ENCODE data around the gene SDC3. TPM values are rescaled to one million over a fixed set of nuclear protein-coding genes. Genes with fewer than 3 reads are reported as not detected.
"Not testable (repeated sequence)": the region's sequence is repeated elsewhere in the genome, so short reads cannot be mapped to it uniquely, and the experiment has no call there.

SDC3 gene
- total RNA-seq, 2 experiments from 2014 or later = 0.23 to 0.31 TPM

GRCh38 chr1:30868057-30868456, 40.5 kb downstream of the SDC3 start:
- POLR2A ChIA-PET = not testable (repeated sequence)
- CTCF ChIA-PET = interaction anchor here (1.1 to 2.7 kb wide), 2 partner anchors 43 to 67 kb away, joined by 3 to 9 read pairs; no protein-coding TSS in a partner anchor

- POLR2A ChIA-PET = no interaction called here
- CTCF ChIA-PET = interaction anchor here (2.7 kb wide), 1 partner anchor 67 kb away, joined by 9 read pairs; no protein-coding TSS in a partner anchor
Observed at GRCh38 chr1:30867537-30867936, 41.0 kb downstream of the SDC3 start.

- CTCF ChIA-PET = interaction anchor here (2.7 kb wide), 1 partner anchor 66 kb away, joined by 9 read pairs; no protein-coding TSS in a partner anchor
- POLR2A ChIA-PET = no interaction called here
Observed at GRCh38 chr1:30866594-30866993, 42.0 kb downstream of the SDC3 start.

- POLR2A ChIA-PET = no interaction called here
- CTCF ChIA-PET = no interaction called here
Observed at GRCh38 chr1:30864681-30865080, 43.9 kb downstream of the SDC3 start.

GRCh38 chr1:30863858-30864604, 44.5 kb downstream of the SDC3 start:
- CTCF ChIA-PET = no interaction called here
- POLR2A ChIA-PET = no interaction called here

GRCh38 chr1:30860320-30860652, 48.3 kb downstream of the SDC3 start:
- POLR2A ChIA-PET = no interaction called here
- CTCF ChIA-PET = interaction anchor here (1.8 kb wide), 1 partner anchor 78 kb away, joined by 5 read pairs; no protein-coding TSS in a partner anchor

GRCh38 chr1:30857964-30858363, 50.6 kb downstream of the SDC3 start:
- ChIA-PET POLR2A (no interaction called here), CTCF (no interaction called here)

- ChIA-PET CTCF (no interaction called here), POLR2A (no interaction called here)
Observed at GRCh38 chr1:30857062-30857461, 51.5 kb downstream of the SDC3 start.

GRCh38 chr1:30856260-30856790, 52.2 kb downstream of the SDC3 start:
- ChIA-PET POLR2A (interaction anchor here (0.6 kb wide), 1 partner anchor 557 kb away, joined by 3 read pairs; no protein-coding TSS in a partner anchor), CTCF (interaction anchor here (0.6 kb wide), 1 partner anchor 80 kb away, joined by 4 read pairs; no protein-coding TSS in a partner anchor)

- CTCF ChIA-PET = interaction anchor here (0.6 to 1.3 kb wide), 2 partner anchors 73 to 80 kb away, joined by 3 to 4 read pairs; no protein-coding TSS in a partner anchor
- POLR2A ChIA-PET = interaction anchor here (0.6 kb wide), 1 partner anchor 557 kb away, joined by 3 read pairs; no protein-coding TSS in a partner anchor
Observed at GRCh38 chr1:30855686-30856259, 52.8 kb downstream of the SDC3 start.

GRCh38 chr1:30853350-30853749, 55.2 kb downstream of the SDC3 start:
- CTCF ChIA-PET = interaction anchor here (1.3 kb wide), 1 partner anchor 58 kb away, joined by 3 read pairs; no protein-coding TSS in a partner anchor

GRCh38 chr1:30852026-30852425, 56.5 kb downstream of the SDC3 start:
- CTCF ChIA-PET = interaction anchor here (0.7 kb wide), 1 partner anchor 24 kb away, joined by 3 read pairs; no protein-coding TSS in a partner anchor

More at GRCh38 chr1:30853350-30853749, 55.2 kb downstream of the SDC3 start:
- POLR2A ChIA-PET = no interaction called here

GRCh38 chr1:30851286-30851685, 57.3 kb downstream of the SDC3 start:
- ChIA-PET POLR2A (no interaction called here), CTCF (interaction anchor here (0.7 kb wide), 1 partner anchor 23 kb away, joined by 3 read pairs; no protein-coding TSS in a partner anchor)

More at GRCh38 chr1:30852026-30852425, 56.5 kb downstream of the SDC3 start:
- POLR2A ChIA-PET = no interaction called here

- CTCF ChIA-PET = no interaction called here
Observed at GRCh38 chr1:30850607-30851006, 58.0 kb downstream of the SDC3 start.

GRCh38 chr1:30848130-30848529, 60.4 kb downstream of the SDC3 start:
- CTCF ChIA-PET = interaction anchor here (1.5 kb wide), 1 partner anchor 63 kb away, joined by 3 read pairs; no protein-coding TSS in a partner anchor

More at GRCh38 chr1:30850607-30851006, 58.0 kb downstream of the SDC3 start:
- POLR2A ChIA-PET = no interaction called here

GRCh38 chr1:30847358-30847972, 61.1 kb downstream of the SDC3 start:
- ChIA-PET POLR2A (no interaction called here), CTCF (no interaction called here)

More at GRCh38 chr1:30848130-30848529, 60.4 kb downstream of the SDC3 start:
- POLR2A ChIA-PET = no interaction called here

GRCh38 chr1:30846587-30846986, 62.0 kb downstream of the SDC3 start:
- POLR2A ChIA-PET = no interaction called here
- CTCF ChIA-PET = interaction anchor here (1.0 kb wide), 1 partner anchor 45 kb away, joined by 5 read pairs; no protein-coding TSS in a partner anchor

GRCh38 chr1:30845904-30846290, 62.7 kb downstream of the SDC3 start:
- CTCF ChIA-PET = interaction anchor here (1.0 kb wide), 1 partner anchor 44 kb away, joined by 5 read pairs; no protein-coding TSS in a partner anchor
- POLR2A ChIA-PET = interaction anchor here (0.5 kb wide), 1 partner anchor 904 kb away, joined by 3 read pairs; no protein-coding TSS in a partner anchor

- ChIA-PET POLR2A (interaction anchor here (0.5 kb wide), 1 partner anchor 904 kb away, joined by 3 read pairs; no protein-coding TSS in a partner anchor), CTCF (interaction anchor here (1.0 kb wide), 1 partner anchor 44 kb away, joined by 5 read pairs; no protein-coding TSS in a partner anchor)
Observed at GRCh38 chr1:30845237-30845903, 63.2 kb downstream of the SDC3 start.

All from activated CD8-positive, alpha-beta memory T cell treated with anti-CD3 and anti-CD28 coated beads for 36 hours (primary cell).